OCI-LY3 (cell line): ENCODE data around the gene BIN2.

Source experiments
- EZH2phosphoT487 ChIP-seq: fragments of 200-600 bp; shearing (Covaris generic); IDR thresholded peaks from 2 replicates; pipeline ENCODE4 v1.6.1; 2018; ENCODE audit warnings: antibody characterized with exemption, mixed run types, low read depth
- TF ChIP-seq, protein P1 (sequence below): fragments of 200-600, 300-600 bp; sonication (generic); IDR thresholded peaks from 2 replicates; pipeline ENCODE4 v1.5.1; 2014; ENCODE audit warnings: antibody characterized with exemption, low read length, low read depth

DNA sequence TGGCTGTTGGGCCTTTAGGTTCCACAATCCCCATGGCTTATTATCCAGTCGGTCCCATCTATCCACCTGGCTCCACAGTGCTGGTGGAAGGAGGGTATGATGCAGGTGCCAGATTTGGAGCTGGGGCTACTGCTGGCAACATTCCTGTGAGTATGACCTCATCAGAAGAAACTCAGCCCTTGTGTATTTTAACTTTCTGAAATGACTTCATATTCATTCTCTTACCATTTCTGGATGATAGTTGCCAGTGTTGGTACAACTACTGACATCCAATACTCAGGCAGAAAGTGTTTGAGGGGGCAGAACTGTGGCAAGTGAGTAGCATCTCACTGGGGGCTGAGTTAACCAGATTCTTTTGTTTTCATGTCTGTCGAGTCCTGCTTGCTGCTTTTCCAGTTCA lies 83.0 kb downstream of the BIN2 start:
- TF ChIP-seq EZH2phosphoT487, result no peak
- TF ChIP-seq, protein P1, sequence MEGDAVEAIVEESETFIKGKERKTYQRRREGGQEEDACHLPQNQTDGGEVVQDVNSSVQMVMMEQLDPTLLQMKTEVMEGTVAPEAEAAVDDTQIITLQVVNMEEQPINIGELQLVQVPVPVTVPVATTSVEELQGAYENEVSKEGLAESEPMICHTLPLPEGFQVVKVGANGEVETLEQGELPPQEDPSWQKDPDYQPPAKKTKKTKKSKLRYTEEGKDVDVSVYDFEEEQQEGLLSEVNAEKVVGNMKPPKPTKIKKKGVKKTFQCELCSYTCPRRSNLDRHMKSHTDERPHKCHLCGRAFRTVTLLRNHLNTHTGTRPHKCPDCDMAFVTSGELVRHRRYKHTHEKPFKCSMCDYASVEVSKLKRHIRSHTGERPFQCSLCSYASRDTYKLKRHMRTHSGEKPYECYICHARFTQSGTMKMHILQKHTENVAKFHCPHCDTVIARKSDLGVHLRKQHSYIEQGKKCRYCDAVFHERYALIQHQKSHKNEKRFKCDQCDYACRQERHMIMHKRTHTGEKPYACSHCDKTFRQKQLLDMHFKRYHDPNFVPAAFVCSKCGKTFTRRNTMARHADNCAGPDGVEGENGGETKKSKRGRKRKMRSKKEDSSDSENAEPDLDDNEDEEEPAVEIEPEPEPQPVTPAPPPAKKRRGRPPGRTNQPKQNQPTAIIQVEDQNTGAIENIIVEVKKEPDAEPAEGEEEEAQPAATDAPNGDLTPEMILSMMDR, result no peak
